Measurements from ENCODE around the gene VILL. TPM values are rescaled to one million over a fixed set of nuclear protein-coding genes. Genes with fewer than 3 reads are reported as not detected.

The VILL gene
- total and polyA plus RNA-seq, 2 of the 8 experiments (the other 6 are each of a cell fraction or from before 2014, with no cell fraction given), result 4.1 to 4.2 TPM

- TF ChIP-seq CHD7 (IDR thresholded peaks at IDR 0.05; ENCODE audit: insufficient replicate concordance, low read length), result no peak
- TF ChIP-seq, protein P1, sequence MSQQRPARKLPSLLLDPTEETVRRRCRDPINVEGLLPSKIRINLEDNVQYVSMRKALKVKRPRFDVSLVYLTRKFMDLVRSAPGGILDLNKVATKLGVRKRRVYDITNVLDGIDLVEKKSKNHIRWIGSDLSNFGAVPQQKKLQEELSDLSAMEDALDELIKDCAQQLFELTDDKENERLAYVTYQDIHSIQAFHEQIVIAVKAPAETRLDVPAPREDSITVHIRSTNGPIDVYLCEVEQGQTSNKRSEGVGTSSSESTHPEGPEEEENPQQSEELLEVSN (IDR thresholded peaks at IDR 0.05), result no peak
- no peak for TF ChIP-seq TAF7 (optimal IDR thresholded peaks at IDR 0.05; ENCODE audit: borderline replicate concordance, low read depth, low read length)
- no peak for TF ChIP-seq CEBPB (IDR thresholded peaks at IDR 0.05; ENCODE audit: low read depth, low read length)
- TF ChIP-seq POLR2AphosphoS5 (IDR thresholded peaks at IDR 0.05; ENCODE audit: low read depth, low read length), result no peak
- no peak for TF ChIP-seq SP1 (IDR thresholded peaks at IDR 0.05; ENCODE audit: low read depth, low read length)
- TF ChIP-seq YY1 (IDR thresholded peaks at IDR 0.05; ENCODE audit: low read depth, low read length), result no peak
- TF ChIP-seq SRF (IDR thresholded peaks at IDR 0.05; ENCODE audit: low read depth, low read length), result no peak
- TF ChIP-seq SUZ12 (IDR thresholded peaks at IDR 0.05; ENCODE audit: low read length), result no peak
- TF ChIP-seq CHD1 (IDR thresholded peaks at IDR 0.05; ENCODE audit: low read depth, low read length), result no peak
- no peak for TF ChIP-seq HDAC6 (IDR thresholded peaks at IDR 0.05; ENCODE audit: low read depth, low read length)
- TF ChIP-seq SP2 (IDR thresholded peaks at IDR 0.05; ENCODE audit: low read length), result no peak
- TF ChIP-seq KDM4A (IDR thresholded peaks at IDR 0.05; ENCODE audit: low read depth, low read length, severe bottlenecking), result no peak
Observed at GRCh38 chr3:37949866-37950265, 40.7 kb upstream of the VILL start (continued).
